CD4-positive, alpha-beta memory T cell (primary cell): Measurements from ENCODE around the gene ASXL3. TPM values are rescaled to one million over a fixed set of nuclear protein-coding genes. Genes with fewer than 3 reads are reported as not detected.

Experiments used
- CTCF ChIA-PET: fragments of 350-600 bp; sonication (Branson Sonifier 250); formaldehyde crosslinking; loops from one replicate; lab custom pipeline; 2021; ENCODE audit warnings: inconsistent platforms; ENCODE audit not compliant: partially characterized antibody; lab: Charles Lee
- POLR2A ChIA-PET: fragments of 350-600 bp; sonication (Branson Sonifier 250); formaldehyde crosslinking; loops from one replicate; lab custom pipeline; 2021; ENCODE audit not compliant: partially characterized antibody; lab: Charles Lee
- DNase-seq, 5 donors: peaks; one replicate each; pipeline versions ENCODE4 v3.0.0 to v3.0.0-alpha.2; 2020 to 2022; ENCODE audit warnings: mixed read lengths in 1 of 5
- H3K27ac ChIP-seq: one replicate; pipeline ENCODE4 v1.7.0; 2013; ENCODE audit warnings: low read depth, low read length
- H3K27me3 ChIP-seq: 2 replicates; pipeline ENCODE4 v1.7.0; 2013; ENCODE audit warnings: mild to moderate bottlenecking, low read length, moderate library complexity; ENCODE audit not compliant: insufficient read depth
- H3K36me3 ChIP-seq: 2 replicates; pipeline ENCODE4 v1.7.0; 2013; ENCODE audit warnings: mild to moderate bottlenecking, low read length, moderate library complexity; ENCODE audit not compliant: insufficient read depth
- H3K4me1 ChIP-seq: 2 replicates; pipeline ENCODE4 v1.7.0; 2013; ENCODE audit warnings: mild to moderate bottlenecking, low read length, moderate library complexity; ENCODE audit not compliant: insufficient read depth
- H3K4me3 ChIP-seq, 2 donors: one replicate each; pipeline ENCODE4 v1.7.0; 2013; ENCODE audit warnings: low read length in 2 of 2, mild to moderate bottlenecking in 1 of 2
- H3K9me3 ChIP-seq, 2 donors: one replicate each; pipeline ENCODE4 v1.7.0; 2013; ENCODE audit warnings: low read length in 2 of 2, control low read depth in 1 of 2; ENCODE audit not compliant: control insufficient read depth in 1 of 2
- H3K27ac Mint-ChIP-seq, 7 donors: one replicate each; pipeline ENCODE4 v1.8.0; 2020 to 2021; ENCODE audit warnings: mixed read lengths in 7 of 7, mild to moderate bottlenecking in 6 of 7, inconsistent platforms in 3 of 7, moderate library complexity in 3 of 7
- H3K27me3 Mint-ChIP-seq, 2 donors: one replicate each; pipeline ENCODE4 v1.8.0; 2020 to 2021; ENCODE audit warnings: mixed read lengths in 2 of 2
- H3K36me3 Mint-ChIP-seq, 2 donors: one replicate each; pipeline ENCODE4 v1.8.0; 2020 to 2021; ENCODE audit warnings: mixed read lengths in 2 of 2, inconsistent platforms in 1 of 2, mild to moderate bottlenecking in 1 of 2
- H3K4me1 Mint-ChIP-seq, 4 donors: one replicate each; pipeline ENCODE4 v1.8.0; 2020 to 2021; ENCODE audit warnings: mixed read lengths in 4 of 4, mild to moderate bottlenecking in 1 of 4
- H3K4me3 Mint-ChIP-seq, 8 donors: one replicate each; pipeline ENCODE4 v1.8.0; 2020 to 2021; ENCODE audit warnings: mixed read lengths in 8 of 8, mild to moderate bottlenecking in 7 of 8, moderate library complexity in 6 of 8, inconsistent platforms in 3 of 8
- H3K9me3 Mint-ChIP-seq, 8 donors: one replicate each; pipeline ENCODE4 v1.8.0; 2020 to 2021; ENCODE audit warnings: mixed read lengths in 8 of 8, mild to moderate bottlenecking in 5 of 8, inconsistent platforms in 3 of 8, moderate library complexity in 1 of 8
- intact Hi-C: fragments of 100-400 bp; cut with micrococcal nuclease; formaldehyde crosslinking; loops from one replicate; pipeline ENCODE4 v1.15.1; 2023
- polyA plus RNA-seq, 2 donors: library from polyadenylated mRNA; unstranded; fragments of 300-500 nt; fragmentation: Illumina TruSeq; gene quantifications; one replicate each; pipeline ENCODE4 v1.2.3, GENCODE V29; 2021
- total RNA-seq, 2 experiments: library from RNA; stranded (reverse); gene quantifications; one replicate each; pipeline ENCODE4 v1.2.3, GENCODE V29; 2021

Gene ASXL3
- total and polyA plus RNA-seq, 4 experiments from 2014 or later: not detected

DNA sequence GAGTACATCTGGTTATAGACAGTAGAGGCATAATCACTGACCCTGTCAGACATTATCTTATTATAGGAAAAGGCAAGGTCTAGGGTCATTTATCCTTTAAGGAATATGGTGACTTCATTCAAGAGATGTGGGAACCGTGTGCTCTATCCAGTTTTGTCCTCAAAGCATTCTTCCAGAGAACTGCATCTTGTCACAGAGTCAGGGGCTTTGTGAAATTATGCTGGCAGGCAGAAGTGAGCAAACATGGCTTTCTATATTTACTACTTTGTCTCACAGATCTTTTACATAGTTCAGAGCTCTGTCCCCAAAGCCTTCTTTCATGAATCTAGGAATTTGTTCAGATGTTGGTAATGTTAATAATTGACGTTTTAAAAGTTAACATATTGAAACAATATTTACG, 177.4 kb downstream of the ASXL3 start:
- Histone ChIP-seq H3K4me1 (no peaks in the 10 kb centered on the region), H3K9me3 (no peaks in the 10 kb centered on the region), H3K27me3 (no peaks in the 10 kb centered on the region), H3K36me3 (no peaks in the 10 kb centered on the region), H3K4me3 (no peak overlapping the region), H3K27ac (no peak overlapping the region)
- Mint-ChIP-seq H3K27me3 (no peaks in the 10 kb centered on the region), H3K27ac (no peak overlapping the region), H3K4me3 (no peak overlapping the region), H3K4me1 (no peaks in the 10 kb centered on the region), H3K36me3 (no peaks in the 10 kb centered on the region), H3K9me3 (peaks cover 0 to 6% (median 4%) of the 10 kb centered on the region in 8 donors)
- intact Hi-C loops: no loop called here
- ChIA-PET CTCF (no interaction called here), POLR2A (no interaction called here)
- DNase-seq: no peak

DNA sequence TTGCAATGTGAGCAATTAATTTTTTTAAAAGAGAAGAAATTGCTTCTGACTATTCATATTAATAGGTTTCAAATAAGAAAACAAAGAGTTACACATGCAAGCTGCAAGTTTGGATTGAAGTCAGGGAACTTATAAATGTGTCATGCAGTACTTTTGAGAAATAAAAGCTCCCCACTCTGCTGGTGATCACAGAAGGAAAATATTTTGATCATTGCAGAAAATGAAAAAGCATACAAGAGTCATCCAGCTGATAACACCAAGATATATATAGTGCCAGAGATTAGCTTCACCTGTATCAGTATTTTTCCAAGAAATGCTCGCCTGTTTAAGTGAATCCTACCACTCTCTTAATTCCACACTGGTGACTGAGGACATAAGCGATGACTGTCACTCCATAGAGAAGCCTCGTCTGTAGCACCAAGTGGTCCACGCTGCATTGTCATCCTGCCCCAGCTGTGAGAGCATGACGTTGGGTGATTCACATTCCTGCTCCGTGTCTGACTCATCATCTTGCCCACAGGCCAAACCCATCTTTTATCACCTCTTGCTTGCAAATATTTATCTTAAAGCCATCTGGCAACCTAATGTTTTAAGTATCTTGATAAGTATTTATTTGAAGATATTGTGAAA, 178.0 kb downstream of the ASXL3 start:
- CTCF ChIA-PET: no interaction called here
- Mint-ChIP-seq H3K4me3 (no peak overlapping the region), H3K36me3 (no peaks in the 10 kb centered on the region)

DNA sequence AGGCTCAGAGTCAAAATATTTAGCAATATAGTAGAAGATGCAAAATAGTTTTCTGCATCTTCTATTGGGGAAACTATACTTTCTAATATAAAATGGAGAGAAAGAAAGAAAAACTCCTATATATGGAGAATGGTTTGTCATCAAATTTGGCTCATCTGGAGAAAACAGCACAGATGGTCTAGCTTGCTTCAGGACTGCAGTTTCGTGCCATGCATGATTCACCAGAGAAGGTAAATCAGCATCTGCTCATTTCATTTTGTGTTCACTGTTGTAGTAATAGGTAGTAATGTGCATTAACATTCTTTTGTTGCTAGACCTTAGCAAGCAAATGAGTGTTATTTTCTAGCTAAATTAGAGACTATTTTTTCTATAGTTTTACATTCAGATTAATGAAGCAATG, 179.0 kb downstream of the ASXL3 start:
- Mint-ChIP-seq H3K27ac (no peak overlapping the region), H3K27me3 (no peaks in the 10 kb centered on the region), H3K4me1 (no peaks in the 10 kb centered on the region), H3K4me3 (no peak overlapping the region), H3K9me3 (peaks cover 0 to 6% (median 4%) of the 10 kb centered on the region in 8 donors), H3K36me3 (no peaks in the 10 kb centered on the region)
- H3K4me1 ChIP-seq: no peaks in the 10 kb centered on the region
- H3K36me3 ChIP-seq: no peaks in the 10 kb centered on the region
- H3K4me3 ChIP-seq: no peak overlapping the region
- DNase-seq: no peak
- intact Hi-C loops: no loop called here
- ChIA-PET CTCF (no interaction called here), POLR2A (no interaction called here)
- no peaks in the 10 kb centered on the region for H3K9me3 ChIP-seq
- H3K27ac ChIP-seq: no peak overlapping the region
- H3K27me3 ChIP-seq: no peaks in the 10 kb centered on the region

More for the DNA sequence above, 178.0 kb downstream of the ASXL3 start:
- Histone ChIP-seq H3K27ac (no peak overlapping the region), H3K27me3 (no peaks in the 10 kb centered on the region), H3K4me3 (no peak overlapping the region), H3K9me3 (no peaks in the 10 kb centered on the region), H3K4me1 (no peaks in the 10 kb centered on the region), H3K36me3 (no peaks in the 10 kb centered on the region)
- Mint-ChIP-seq H3K27me3 (no peaks in the 10 kb centered on the region), H3K4me1 (no peaks in the 10 kb centered on the region), H3K9me3 (peaks cover 0 to 6% (median 4%) of the 10 kb centered on the region in 8 donors), H3K27ac (no peak overlapping the region)
- no peak for DNase-seq
- POLR2A ChIA-PET: no interaction called here
- intact Hi-C loops: no loop called here

DNA sequence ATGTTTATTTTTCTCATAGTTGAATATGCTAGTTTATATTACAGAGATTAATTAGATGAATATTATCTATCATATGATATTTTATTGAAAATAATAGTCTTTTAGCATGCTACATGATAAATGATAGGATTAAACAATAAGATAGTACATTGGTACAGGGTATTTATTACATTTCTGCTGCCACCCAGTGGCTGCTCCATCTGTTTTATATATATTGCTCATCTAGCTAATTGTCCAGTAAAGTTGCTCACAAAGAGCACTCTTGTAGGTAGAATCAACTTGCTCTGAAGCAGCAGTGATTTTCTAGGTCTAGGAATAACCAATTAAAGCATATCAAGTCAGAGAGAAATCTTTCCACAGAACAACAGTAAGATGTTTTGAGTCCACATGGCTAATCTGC, 183.3 kb downstream of the ASXL3 start:
- no peaks in the 10 kb centered on the region for H3K27me3 ChIP-seq
- intact Hi-C loops: no loop called here
- Mint-ChIP-seq H3K4me1 (no peaks in the 10 kb centered on the region), H3K36me3 (no peaks in the 10 kb centered on the region), H3K27me3 (no peaks in the 10 kb centered on the region), H3K4me3 (no peak overlapping the region), H3K27ac (no peak overlapping the region), H3K9me3 (peaks cover 0 to 5% (median 3%) of the 10 kb centered on the region in 8 donors)
- no peaks in the 10 kb centered on the region for H3K9me3 ChIP-seq
- no peak for DNase-seq
- H3K4me3 ChIP-seq: no peak overlapping the region
- ChIA-PET CTCF (no interaction called here), POLR2A (no interaction called here)
- no peaks in the 10 kb centered on the region for H3K4me1 ChIP-seq
- no peak overlapping the region for H3K27ac ChIP-seq
- H3K36me3 ChIP-seq: no peaks in the 10 kb centered on the region

DNA sequence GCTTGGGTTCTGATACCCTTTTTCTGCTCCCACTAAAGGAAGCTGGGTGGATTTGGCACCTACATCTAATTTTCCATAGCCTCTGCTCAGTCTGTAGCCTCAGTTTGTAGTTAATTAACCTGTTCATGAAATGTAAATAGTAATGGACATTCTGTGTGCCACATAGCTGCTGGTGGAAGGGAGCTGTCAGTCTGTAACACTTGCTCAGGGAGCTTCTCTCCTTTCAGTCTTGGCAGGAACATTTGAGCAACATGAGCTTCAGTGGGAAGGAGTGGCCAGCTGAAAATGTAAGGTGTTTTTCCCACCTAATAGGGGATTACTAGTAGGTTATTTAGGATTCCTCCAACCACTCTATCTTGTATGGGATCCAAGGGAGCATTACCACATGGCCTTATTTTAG, 203.4 kb downstream of the ASXL3 start:
- H3K27ac Mint-ChIP-seq: no peak overlapping the region
- POLR2A ChIA-PET: no interaction called here
- no peaks in the 10 kb centered on the region for H3K36me3 Mint-ChIP-seq
- Histone ChIP-seq H3K36me3 (no peaks in the 10 kb centered on the region), H3K27me3 (no peaks in the 10 kb centered on the region), H3K4me1 (no peaks in the 10 kb centered on the region), H3K9me3 (no peaks in the 10 kb centered on the region), H3K4me3 (no peak overlapping the region), H3K27ac (no peak overlapping the region)
- no peak for DNase-seq
- H3K9me3 Mint-ChIP-seq: peaks cover 0 to 20% (median 10%) of the 10 kb centered on the region in 8 donors
- no peaks in the 10 kb centered on the region for H3K27me3 Mint-ChIP-seq
- no peaks in the 10 kb centered on the region for H3K4me1 Mint-ChIP-seq
- CTCF ChIA-PET: no interaction called here
- no peak overlapping the region for H3K4me3 Mint-ChIP-seq
- intact Hi-C loops: no loop called here

Other genes starting within 250 kb of the ASXL3 start
- gene CCDC178, start 137.5 kb upstream of the ASXL3 start, total RNA-seq: not detected
- not detected for gene CCDC178, start 137.5 kb upstream of the ASXL3 start, polyA plus RNA-seq